Hematopoietic multipotent progenitor cell treated with erythropoietin and hydrocortisone succinate and interleukin-3 and kit ligand, for 6 days (in vitro differentiated cells): Measurements from ENCODE around the gene RPS27.

Experiments
- DNase-seq: peaks from one replicate; pipeline ENCODE4 v3.0.0-alpha.2; 2015

RPS27 gene

GRCh38 chr1:153990468-153991150, at the start of gene RPS27:
Gene RPS27, plus strand, starts transcription at chr1:153990762. Its CDS starts 35 bp downstream, at chr1:153990797.
- DNase-seq: peak; percentile 99

- DNase-seq: no peak
Measured at GRCh38 chr1:153941826-153942725, 48.5 kb upstream of the RPS27 start.

GRCh38 chr1:153942766-153943549, 47.6 kb upstream of the RPS27 start:
- no peak for DNase-seq

- DNase-seq: peak; percentile 38
Measured at GRCh38 chr1:153944005-153944826, 46.3 kb upstream of the RPS27 start.

GRCh38 chr1:153944827-153945117, 45.8 kb upstream of the RPS27 start:
- DNase-seq: no peak

- DNase-seq: peak; percentile 86
Measured at GRCh38 chr1:153945131-153945794, 45.3 kb upstream of the RPS27 start.

GRCh38 chr1:153945795-153946621, 44.6 kb upstream of the RPS27 start:
- DNase-seq: peak; percentile 82

- peak; percentile 91 for DNase-seq
Measured at GRCh38 chr1:153946622-153947241, 43.8 kb upstream of the RPS27 start, which contains the start of gene DENND4B. Gene DENND4B, minus strand, starts transcription at chr1:153946718. Its CDS starts 2,344 bp downstream, at chr1:153944374.

- DNase-seq: no peak
Measured at GRCh38 chr1:153951183-153951582, 39.4 kb upstream of the RPS27 start.

GRCh38 chr1:153951801-153952200, 38.8 kb upstream of the RPS27 start:
- DNase-seq: no peak

- no peak for DNase-seq
Measured at GRCh38 chr1:153953859-153954365, 36.6 kb upstream of the RPS27 start.

- DNase-seq: no peak
Measured at GRCh38 chr1:153954826-153955225, 35.7 kb upstream of the RPS27 start.

- DNase-seq: no peak
Measured at GRCh38 chr1:153956997-153957715, 33.4 kb upstream of the RPS27 start.

- DNase-seq: no peak
Measured at GRCh38 chr1:153957744-153958110, 32.8 kb upstream of the RPS27 start.

- peak; percentile 100 for DNase-seq
Measured at GRCh38 chr1:153958111-153958960, 32.2 kb upstream of the RPS27 start, which contains the start of gene CRTC2. Gene CRTC2, minus strand, starts transcription at chr1:153958612. Its CDS starts 115 bp downstream, at chr1:153958497.

- no peak for DNase-seq
Measured at GRCh38 chr1:153958961-153959260, 31.7 kb upstream of the RPS27 start.

GRCh38 chr1:153959454-153959853, 31.1 kb upstream of the RPS27 start:
- DNase-seq: peak; percentile 33

- DNase-seq: no peak
Measured at GRCh38 chr1:153960206-153960605, 30.4 kb upstream of the RPS27 start.

- DNase-seq: no peak
Measured at GRCh38 chr1:153961421-153961820, 29.1 kb upstream of the RPS27 start.
